ENCODE results near the gene COL26A1. TPM values are rescaled to one million over a fixed set of nuclear protein-coding genes. Genes with fewer than 3 reads are reported as not detected.

Gene COL26A1
- total RNA-seq, 2 donors from 2014 or later, result 3.8 to 10.3 TPM

GRCh38 chr7:101368422-101369165 lies 5.9 kb downstream of the COL26A1 start:
- DNase-seq (ENCODE audit: low spot score), result no peak
- H3K4me3 ChIP-seq, result no peak overlapping the region
- H3K36me3 ChIP-seq, result no peaks in the 10 kb centered on the region
- WGBS, result 76% methylated on average over 8 of the region's 8 CpGs
- TF ChIP-seq POLR2AphosphoS5 (IDR thresholded peaks at IDR 0.05), result no peak
- TF ChIP-seq CTCF (IDR thresholded peaks at IDR 0.05), result no peak
- no peak for TF ChIP-seq POLR2A (IDR thresholded peaks at IDR 0.05)
- no peak overlapping the region for H3K27ac ChIP-seq
- no peaks in the 10 kb centered on the region for H3K9me3 ChIP-seq
- H3K27me3 ChIP-seq (replicated peaks; ENCODE audit: insufficient read depth), result no peaks in the 10 kb centered on the region
- no peaks in the 10 kb centered on the region for H3K4me1 ChIP-seq (replicated peaks)
- intact Hi-C loops (cut with DNase I), result loop anchor here (10.0 kb wide), 1 partner anchor 136 kb away; no protein-coding TSS in a partner anchor

GRCh38 chr7:101370836-101371235 lies 8.2 kb downstream of the COL26A1 start:
- TF ChIP-seq CTCF (IDR thresholded peaks at IDR 0.05) (no peak), POLR2AphosphoS5 (IDR thresholded peaks at IDR 0.05) (no peak), POLR2A (IDR thresholded peaks at IDR 0.05) (no peak)
- Histone ChIP-seq H3K36me3 (no peaks in the 10 kb centered on the region), H3K27me3 (replicated peaks; ENCODE audit: insufficient read depth) (no peaks in the 10 kb centered on the region), H3K27ac (no peak overlapping the region), H3K4me1 (replicated peaks) (no peaks in the 10 kb centered on the region), H3K4me3 (no peak overlapping the region), H3K9me3 (no peaks in the 10 kb centered on the region)
- intact Hi-C loops (cut with DNase I), result no loop called here
- WGBS, result 46% methylated on average over 5 of the region's 5 CpGs
- DNase-seq (ENCODE audit: low spot score), result no peak

- H3K4me3 ChIP-seq, result no peak overlapping the region
- H3K36me3 ChIP-seq, result no peaks in the 10 kb centered on the region
- no peak for DNase-seq (ENCODE audit: low spot score)
- intact Hi-C loops (cut with DNase I), result no loop called here
- H3K4me1 ChIP-seq (replicated peaks), result no peaks in the 10 kb centered on the region
- no peaks in the 10 kb centered on the region for H3K27me3 ChIP-seq (replicated peaks; ENCODE audit: insufficient read depth)
- WGBS, result 37% methylated on average over 19 of the region's 19 CpGs
- H3K27ac ChIP-seq, result no peak overlapping the region
- TF ChIP-seq POLR2A (IDR thresholded peaks at IDR 0.05), result no peak
- no peaks in the 10 kb centered on the region for H3K9me3 ChIP-seq
These were observed 11.3 kb downstream of the COL26A1 start for GRCh38 chr7:101373812-101374614.

- 97% methylated on average over 3 of the region's 3 CpGs for WGBS
- TF ChIP-seq POLR2A (IDR thresholded peaks at IDR 0.05) (no peak), POLR2AphosphoS5 (IDR thresholded peaks at IDR 0.05) (no peak), CTCF (IDR thresholded peaks at IDR 0.05) (no peak)
- no peaks in the 10 kb centered on the region for H3K36me3 ChIP-seq
- intact Hi-C loops (cut with DNase I), result no loop called here
- no peaks in the 10 kb centered on the region for H3K27me3 ChIP-seq (replicated peaks; ENCODE audit: insufficient read depth)
- no peak overlapping the region for H3K27ac ChIP-seq
- H3K4me1 ChIP-seq (replicated peaks), result no peaks in the 10 kb centered on the region
- H3K9me3 ChIP-seq, result no peaks in the 10 kb centered on the region
- H3K4me3 ChIP-seq, result no peak overlapping the region
- DNase-seq (ENCODE audit: low spot score), result no peak
These were observed 12.3 kb downstream of the COL26A1 start for GRCh38 chr7:101374990-101375389.

GRCh38 chr7:101376601-101377000 lies 13.9 kb downstream of the COL26A1 start:
- H3K9me3 ChIP-seq, result no peaks in the 10 kb centered on the region
- WGBS, result 90% methylated on average over 5 of the region's 5 CpGs
- no peaks in the 10 kb centered on the region for H3K4me1 ChIP-seq (replicated peaks)
- no peaks in the 10 kb centered on the region for H3K36me3 ChIP-seq
- no peak for DNase-seq (ENCODE audit: low spot score)
- H3K27me3 ChIP-seq (replicated peaks; ENCODE audit: insufficient read depth), result no peaks in the 10 kb centered on the region
- H3K27ac ChIP-seq, result no peak overlapping the region
- intact Hi-C loops (cut with DNase I), result no loop called here
- TF ChIP-seq POLR2A (IDR thresholded peaks at IDR 0.05), result no peak
- TF ChIP-seq POLR2AphosphoS5 (IDR thresholded peaks at IDR 0.05), result no peak
- TF ChIP-seq CTCF (IDR thresholded peaks at IDR 0.05), result no peak
- no peak overlapping the region for H3K4me3 ChIP-seq
